ENCODE results near the gene UBE2QL1.
"Not testable (repeated sequence)": the region's sequence is repeated elsewhere in the genome, so short reads cannot be mapped to it uniquely, and the experiment has no call there.

Gene UBE2QL1

GRCh38 chr5:6496636-6497035 lies 48.0 kb downstream of the UBE2QL1 start:
- H3K9ac ChIP-seq (ENCODE audit: low read depth, low read length), result no peak overlapping the region
- H3K4me1 ChIP-seq (ENCODE audit: insufficient read depth, low read length), result no peaks in the 10 kb centered on the region; the same call in 1 of the 2 replicates

GRCh38 chr5:6497262-6497661 lies 48.6 kb downstream of the UBE2QL1 start:
- Histone ChIP-seq H3K9ac (ENCODE audit: low read depth, low read length) (no peak overlapping the region), H3K4me1 (ENCODE audit: insufficient read depth, low read length) (no peaks in the 10 kb centered on the region), H3K9me3 (ENCODE audit: control insufficient read depth, insufficient read depth, low read length) (no peaks in the 10 kb centered on the region), H3K36me3 (ENCODE audit: insufficient read depth, low read length) (no peaks in the 10 kb centered on the region)

More at GRCh38 chr5:6496636-6497035, 48.0 kb downstream of the UBE2QL1 start:
- Histone ChIP-seq H3K9me3 (ENCODE audit: control insufficient read depth, insufficient read depth, low read length) (no peaks in the 10 kb centered on the region), H3K36me3 (ENCODE audit: insufficient read depth, low read length) (no peaks in the 10 kb centered on the region)

- Histone ChIP-seq H3K9me3 (ENCODE audit: control insufficient read depth, insufficient read depth, low read length) (no peaks in the 10 kb centered on the region), H3K4me1 (ENCODE audit: insufficient read depth, low read length) (no peaks in the 10 kb centered on the region), H3K36me3 (ENCODE audit: insufficient read depth, low read length) (no peaks in the 10 kb centered on the region), H3K9ac (ENCODE audit: low read depth, low read length) (no peak overlapping the region)
These were observed 50.3 kb downstream of the UBE2QL1 start for GRCh38 chr5:6498968-6499367.

GRCh38 chr5:6501701-6502100 lies 53.0 kb downstream of the UBE2QL1 start:
- no peaks in the 10 kb centered on the region for H3K4me1 ChIP-seq (ENCODE audit: insufficient read depth, low read length)
- H3K9ac ChIP-seq (ENCODE audit: low read depth, low read length), result no peak overlapping the region
- no peaks in the 10 kb centered on the region for H3K36me3 ChIP-seq (ENCODE audit: insufficient read depth, low read length)
- H3K9me3 ChIP-seq (ENCODE audit: control insufficient read depth, insufficient read depth, low read length), result no peaks in the 10 kb centered on the region; the same call in 1 of the 2 replicates

GRCh38 chr5:6502421-6502820 lies 53.8 kb downstream of the UBE2QL1 start:
- no peaks in the 10 kb centered on the region for H3K36me3 ChIP-seq (ENCODE audit: insufficient read depth, low read length)
- no peak overlapping the region for H3K9ac ChIP-seq (ENCODE audit: low read depth, low read length)
- H3K4me1 ChIP-seq (ENCODE audit: insufficient read depth, low read length), result no peaks in the 10 kb centered on the region
- H3K9me3 ChIP-seq (ENCODE audit: control insufficient read depth, insufficient read depth, low read length), result no peaks in the 10 kb centered on the region; the same call in 1 of the 2 replicates

GRCh38 chr5:6503342-6503741 lies 54.7 kb downstream of the UBE2QL1 start:
- Histone ChIP-seq H3K9me3 (ENCODE audit: control insufficient read depth, insufficient read depth, low read length) (no peaks in the 10 kb centered on the region; the same call in 1 of the 2 replicates), H3K4me1 (ENCODE audit: insufficient read depth, low read length) (no peaks in the 10 kb centered on the region), H3K36me3 (ENCODE audit: insufficient read depth, low read length) (no peaks in the 10 kb centered on the region), H3K9ac (ENCODE audit: low read depth, low read length) (no peak overlapping the region)

- H3K36me3 ChIP-seq (ENCODE audit: insufficient read depth, low read length), result no peaks in the 10 kb centered on the region
- no peak overlapping the region for H3K9ac ChIP-seq (ENCODE audit: low read depth, low read length)
- H3K4me1 ChIP-seq (ENCODE audit: insufficient read depth, low read length), result no peaks in the 10 kb centered on the region
- no peaks in the 10 kb centered on the region; the same call in 1 of the 2 replicates for H3K9me3 ChIP-seq (ENCODE audit: control insufficient read depth, insufficient read depth, low read length)
These were observed 56.2 kb downstream of the UBE2QL1 start for GRCh38 chr5:6504677-6505415.

GRCh38 chr5:6505416-6505755 lies 56.7 kb downstream of the UBE2QL1 start:
- Histone ChIP-seq H3K4me1 (ENCODE audit: insufficient read depth, low read length) (no peaks in the 10 kb centered on the region), H3K9ac (ENCODE audit: low read depth, low read length) (no peak overlapping the region), H3K9me3 (ENCODE audit: control insufficient read depth, insufficient read depth, low read length) (no peaks in the 10 kb centered on the region; the same call in 1 of the 2 replicates), H3K36me3 (ENCODE audit: insufficient read depth, low read length) (no peaks in the 10 kb centered on the region)

GRCh38 chr5:6505783-6506557 lies 57.3 kb downstream of the UBE2QL1 start:
- H3K9me3 ChIP-seq (ENCODE audit: control insufficient read depth, insufficient read depth, low read length), result no peaks in the 10 kb centered on the region; the same call in 1 of the 2 replicates
- H3K4me1 ChIP-seq (ENCODE audit: insufficient read depth, low read length), result no peaks in the 10 kb centered on the region
- H3K9ac ChIP-seq (ENCODE audit: low read depth, low read length), result no peak overlapping the region
- no peaks in the 10 kb centered on the region for H3K36me3 ChIP-seq (ENCODE audit: insufficient read depth, low read length)

GRCh38 chr5:6506611-6507010 lies 58.0 kb downstream of the UBE2QL1 start:
- Histone ChIP-seq H3K4me1 (ENCODE audit: insufficient read depth, low read length) (no peaks in the 10 kb centered on the region), H3K36me3 (ENCODE audit: insufficient read depth, low read length) (no peaks in the 10 kb centered on the region), H3K9ac (ENCODE audit: low read depth, low read length) (no peak overlapping the region), H3K9me3 (ENCODE audit: control insufficient read depth, insufficient read depth, low read length) (no peaks in the 10 kb centered on the region; the same call in 1 of the 2 replicates)

- Histone ChIP-seq H3K9me3 (ENCODE audit: control insufficient read depth, insufficient read depth, low read length) (no peaks in the 10 kb centered on the region; the same call in 1 of the 2 replicates), H3K4me1 (ENCODE audit: insufficient read depth, low read length) (no peaks in the 10 kb centered on the region), H3K36me3 (ENCODE audit: insufficient read depth, low read length) (no peaks in the 10 kb centered on the region), H3K9ac (ENCODE audit: low read depth, low read length) (no peak overlapping the region)
These were observed 60.3 kb downstream of the UBE2QL1 start for GRCh38 chr5:6508931-6509330.

- H3K9ac ChIP-seq (ENCODE audit: low read depth, low read length), result no peak overlapping the region
- no peaks in the 10 kb centered on the region for H3K4me1 ChIP-seq (ENCODE audit: insufficient read depth, low read length)
- H3K36me3 ChIP-seq (ENCODE audit: insufficient read depth, low read length), result no peaks in the 10 kb centered on the region
- no peaks in the 10 kb centered on the region; the same call in 1 of the 2 replicates for H3K9me3 ChIP-seq (ENCODE audit: control insufficient read depth, insufficient read depth, low read length)
These were observed 61.5 kb downstream of the UBE2QL1 start for GRCh38 chr5:6510132-6510531.

- Histone ChIP-seq H3K4me1 (ENCODE audit: insufficient read depth, low read length) (no peaks in the 10 kb centered on the region), H3K9ac (ENCODE audit: low read depth, low read length) (no peak overlapping the region), H3K9me3 (ENCODE audit: control insufficient read depth, insufficient read depth, low read length) (no peaks in the 10 kb centered on the region), H3K36me3 (ENCODE audit: insufficient read depth, low read length) (no peaks in the 10 kb centered on the region)
These were observed 62.3 kb downstream of the UBE2QL1 start for GRCh38 chr5:6510973-6511372.

GRCh38 chr5:6515812-6516211 lies 67.2 kb downstream of the UBE2QL1 start:
- not testable (repeated sequence) for H3K36me3 ChIP-seq (ENCODE audit: insufficient read depth, low read length); H3K4me1 ChIP-seq (ENCODE audit: insufficient read depth, low read length); H3K9me3 ChIP-seq (ENCODE audit: control insufficient read depth, insufficient read depth, low read length); H3K9ac ChIP-seq (ENCODE audit: low read depth, low read length)

GRCh38 chr5:6516823-6517222 lies 68.2 kb downstream of the UBE2QL1 start:
- Histone ChIP-seq H3K9ac (ENCODE audit: low read depth, low read length) (no peak overlapping the region), H3K4me1 (ENCODE audit: insufficient read depth, low read length) (no peaks in the 10 kb centered on the region), H3K36me3 (ENCODE audit: insufficient read depth, low read length) (no peaks in the 10 kb centered on the region), H3K9me3 (ENCODE audit: control insufficient read depth, insufficient read depth, low read length) (no peaks in the 10 kb centered on the region)
